Immature natural killer cell (primary cell): ENCODE measurements around the gene CLSTN1. TPM values are rescaled to one million over a fixed set of nuclear protein-coding genes. Genes with fewer than 3 reads are reported as not detected.

Source experiments
- DNase-seq, 3 donors: peaks; one replicate each; pipeline ENCODE4 v3.0.0; 2022; ENCODE audit warnings: mixed read lengths in 1 of 3
- H3K27ac Mint-ChIP-seq, 6 donors: one replicate each; pipeline ENCODE4 v1.8.0; 2020; ENCODE audit warnings: mixed read lengths in 6 of 6, mild to moderate bottlenecking in 5 of 6, inconsistent platforms in 4 of 6, moderate library complexity in 3 of 6
- H3K27me3 Mint-ChIP-seq, 3 donors: one replicate each; pipeline ENCODE4 v1.8.0; 2020 to 2021; ENCODE audit warnings: low read depth in 3 of 3, mild to moderate bottlenecking in 3 of 3, mixed read lengths in 3 of 3, moderate library complexity in 3 of 3, inconsistent platforms in 1 of 3
- H3K36me3 Mint-ChIP-seq, 3 donors: one replicate each; pipeline ENCODE4 v1.8.0; 2020; ENCODE audit warnings: mixed read lengths in 3 of 3, inconsistent platforms in 2 of 3, mild to moderate bottlenecking in 2 of 3
- H3K4me1 Mint-ChIP-seq, 2 donors: one replicate each; pipeline ENCODE4 v1.8.0; 2020; ENCODE audit warnings: inconsistent platforms in 2 of 2, mild to moderate bottlenecking in 2 of 2, mixed read lengths in 2 of 2, moderate library complexity in 1 of 2
- H3K4me3 Mint-ChIP-seq, 5 donors: one replicate each; pipeline ENCODE4 v1.8.0; 2020; ENCODE audit warnings: mild to moderate bottlenecking in 5 of 5, mixed read lengths in 5 of 5, inconsistent platforms in 3 of 5, moderate library complexity in 3 of 5
- H3K9me3 Mint-ChIP-seq, 6 donors: one replicate each; pipeline ENCODE4 v1.8.0; 2020; ENCODE audit warnings: mild to moderate bottlenecking in 6 of 6, mixed read lengths in 6 of 6, inconsistent platforms in 4 of 6, moderate library complexity in 3 of 6
- polyA plus RNA-seq, 3 donors: library from polyadenylated mRNA; unstranded; fragments of 300-500 nt; fragmentation: Illumina TruSeq; gene quantifications; one replicate each; pipeline ENCODE4 v1.2.3, GENCODE V29; 2021

Gene CLSTN1
- polyA plus RNA-seq, 3 donors from 2014 or later: 7.4 to 35.7 (median 11.0) TPM

- Mint-ChIP-seq H3K27ac (no peak overlapping the region), H3K9me3 (no peaks in the 10 kb centered on the region), H3K36me3 (no peaks in the 10 kb centered on the region), H3K4me3 (no peak overlapping the region), H3K4me1 (no peaks in the 10 kb centered on the region), H3K27me3 (peaks cover 0 to 1% (median 0%) of the 10 kb centered on the region in 3 donors)
- DNase-seq: no peak
Observed at GRCh38 chr1:9845914-9846313, 22.1 kb upstream of the CLSTN1 start.

GRCh38 chr1:9844756-9845155 is 21.0 kb upstream of the CLSTN1 start:
- no peaks in the 10 kb centered on the region for H3K4me1 Mint-ChIP-seq
- H3K4me3 Mint-ChIP-seq: no peak overlapping the region
- no peak overlapping the region for H3K27ac Mint-ChIP-seq
- no peaks in the 10 kb centered on the region for H3K9me3 Mint-ChIP-seq
- peaks cover 0 to 1% (median 0%) of the 10 kb centered on the region in 3 donors for H3K27me3 Mint-ChIP-seq
- peaks cover 0 to 4% (median 3%) of the 10 kb centered on the region in 3 donors for H3K36me3 Mint-ChIP-seq
- no peak for DNase-seq

GRCh38 chr1:9844106-9844505 is 20.3 kb upstream of the CLSTN1 start:
- no peak overlapping the region for H3K27ac Mint-ChIP-seq
- no peak overlapping the region for H3K4me3 Mint-ChIP-seq
- H3K36me3 Mint-ChIP-seq: peaks cover 0 to 4% (median 3%) of the 10 kb centered on the region in 3 donors
- no peak for DNase-seq
- peaks cover 0 to 1% (median 0%) of the 10 kb centered on the region in 3 donors for H3K27me3 Mint-ChIP-seq
- no peaks in the 10 kb centered on the region for H3K9me3 Mint-ChIP-seq
- no peaks in the 10 kb centered on the region for H3K4me1 Mint-ChIP-seq

- Mint-ChIP-seq H3K4me1 (no peaks in the 10 kb centered on the region), H3K4me3 (no peak overlapping the region), H3K36me3 (peaks cover 0 to 4% (median 3%) of the 10 kb centered on the region in 3 donors), H3K27ac (no peak overlapping the region), H3K27me3 (peaks cover 0 to 1% (median 0%) of the 10 kb centered on the region in 3 donors), H3K9me3 (no peaks in the 10 kb centered on the region)
- no peak for DNase-seq
Observed at GRCh38 chr1:9843576-9843945, 19.8 kb upstream of the CLSTN1 start.

- H3K36me3 Mint-ChIP-seq: peaks cover 0 to 4% (median 3%) of the 10 kb centered on the region in 3 donors
- no peak overlapping the region for H3K27ac Mint-ChIP-seq
- DNase-seq: no peak
- no peaks in the 10 kb centered on the region for H3K9me3 Mint-ChIP-seq
- no peak overlapping the region for H3K4me3 Mint-ChIP-seq
- peaks cover 0 to 1% (median 0%) of the 10 kb centered on the region in 3 donors for H3K27me3 Mint-ChIP-seq
- H3K4me1 Mint-ChIP-seq: no peaks in the 10 kb centered on the region
Observed at GRCh38 chr1:9842781-9843575, 19.2 kb upstream of the CLSTN1 start.

- Mint-ChIP-seq H3K36me3 (peaks cover 0 to 4% (median 3%) of the 10 kb centered on the region in 3 donors), H3K27ac (no peak overlapping the region), H3K4me3 (no peak overlapping the region), H3K4me1 (no peaks in the 10 kb centered on the region), H3K9me3 (peaks cover 0 to 2% (median 0%) of the 10 kb centered on the region in 6 donors), H3K27me3 (peaks cover 0 to 1% (median 0%) of the 10 kb centered on the region in 3 donors)
- DNase-seq: no peak
Observed at GRCh38 chr1:9842073-9842711, 18.4 kb upstream of the CLSTN1 start.

GRCh38 chr1:9841460-9841859 is 17.7 kb upstream of the CLSTN1 start:
- Mint-ChIP-seq H3K27me3 (peaks cover 0 to 2% (median 0%) of the 10 kb centered on the region in 3 donors), H3K4me1 (no peaks in the 10 kb centered on the region), H3K27ac (no peak overlapping the region), H3K4me3 (no peak overlapping the region), H3K9me3 (peaks cover 0 to 2% (median 0%) of the 10 kb centered on the region in 6 donors), H3K36me3 (peaks cover 0 to 4% (median 3%) of the 10 kb centered on the region in 3 donors)
- no peak for DNase-seq

GRCh38 chr1:9840176-9840575 is 16.4 kb upstream of the CLSTN1 start:
- peaks cover 0 to 2% (median 0%) of the 10 kb centered on the region in 6 donors for H3K9me3 Mint-ChIP-seq
- peaks cover 0 to 4% (median 3%) of the 10 kb centered on the region in 3 donors for H3K36me3 Mint-ChIP-seq
- no peaks in the 10 kb centered on the region for H3K4me1 Mint-ChIP-seq
- peak overlapping the region in 1 of 6 donors; percentile 34 for H3K27ac Mint-ChIP-seq
- peaks cover 0 to 2% (median 0%) of the 10 kb centered on the region in 3 donors for H3K27me3 Mint-ChIP-seq
- no peak overlapping the region for H3K4me3 Mint-ChIP-seq
- no peak for DNase-seq

GRCh38 chr1:9838946-9839345 is 15.2 kb upstream of the CLSTN1 start:
- H3K9me3 Mint-ChIP-seq: peaks cover 0 to 2% (median 0%) of the 10 kb centered on the region in 6 donors
- peaks cover 0 to 5% (median 0%) of the 10 kb centered on the region in 3 donors for H3K27me3 Mint-ChIP-seq
- DNase-seq: no peak
- no peak overlapping the region for H3K4me3 Mint-ChIP-seq
- peaks cover 8% of the 10 kb centered on the region in 2 donors for H3K4me1 Mint-ChIP-seq
- H3K36me3 Mint-ChIP-seq: peaks cover 0 to 4% (median 3%) of the 10 kb centered on the region in 3 donors
- H3K27ac Mint-ChIP-seq: no peak overlapping the region

GRCh38 chr1:9836632-9836960 is 12.8 kb upstream of the CLSTN1 start:
- Mint-ChIP-seq H3K27ac (no peak overlapping the region), H3K27me3 (peaks cover 0 to 5% (median 2%) of the 10 kb centered on the region in 3 donors), H3K36me3 (peaks cover 0 to 4% (median 3%) of the 10 kb centered on the region in 3 donors), H3K4me1 (peaks cover 18 to 20% of the 10 kb centered on the region in 2 donors), H3K4me3 (no peak overlapping the region), H3K9me3 (peaks cover 0 to 2% (median 0%) of the 10 kb centered on the region in 6 donors)
- DNase-seq: no peak

- H3K27ac Mint-ChIP-seq: no peak overlapping the region
- H3K4me3 Mint-ChIP-seq: no peak overlapping the region
- peaks cover 0 to 2% (median 0%) of the 10 kb centered on the region in 6 donors for H3K9me3 Mint-ChIP-seq
- H3K36me3 Mint-ChIP-seq: peaks cover 0 to 4% (median 3%) of the 10 kb centered on the region in 3 donors
- H3K27me3 Mint-ChIP-seq: peaks cover 0 to 5% (median 2%) of the 10 kb centered on the region in 3 donors
- peaks cover 18 to 20% of the 10 kb centered on the region in 2 donors for H3K4me1 Mint-ChIP-seq
- DNase-seq: no peak
Observed at GRCh38 chr1:9835758-9836631, 12.2 kb upstream of the CLSTN1 start.

GRCh38 chr1:9835404-9835757 is 11.6 kb upstream of the CLSTN1 start:
- Mint-ChIP-seq H3K27me3 (peaks cover 0 to 5% (median 2%) of the 10 kb centered on the region in 3 donors), H3K4me1 (peaks cover 18 to 20% of the 10 kb centered on the region in 2 donors), H3K9me3 (peaks cover 0 to 2% (median 0%) of the 10 kb centered on the region in 6 donors), H3K4me3 (no peak overlapping the region), H3K36me3 (peaks cover 0 to under 1% (median 0%) of the 10 kb centered on the region in 3 donors), H3K27ac (no peak overlapping the region)
- DNase-seq: no peak

GRCh38 chr1:9833632-9834031 is 9.9 kb upstream of the CLSTN1 start:
- H3K27ac Mint-ChIP-seq: peak overlapping the region in 3 of 6 donors; percentile 21 to 61 (median 41)
- peaks cover 18 to 20% of the 10 kb centered on the region in 2 donors for H3K4me1 Mint-ChIP-seq
- peaks cover 0 to 2% (median 0%) of the 10 kb centered on the region in 6 donors for H3K9me3 Mint-ChIP-seq
- H3K4me3 Mint-ChIP-seq: peak overlapping the region in 3 of 5 donors; percentile 50 to 67 (median 56)
- no peaks in the 10 kb centered on the region for H3K36me3 Mint-ChIP-seq
- peaks cover 0 to 5% (median 2%) of the 10 kb centered on the region in 3 donors for H3K27me3 Mint-ChIP-seq
- DNase-seq: no peak
